Lower leg skin (tissue), 4 donors: ENCODE data around the gene CABLES1. TPM values are rescaled to one million over a fixed set of nuclear protein-coding genes. Genes with fewer than 3 reads are reported as not detected.
A peak's percentile ranks its signal among the peaks of the same experiment; 100 is the strongest.

Experiments
- DNase-seq, 2 donors: peaks; one replicate each; pipeline ENCODE4 v3.0.0-alpha.2; 2019; ENCODE audit warnings: low spot score in 2 of 2
- H3K4me3 ChIP-seq: fragments of 200-600 bp; sonication (generic); 2 replicates; pipeline ENCODE4 v1.5.1; 2017; ENCODE audit warnings: mild to moderate bottlenecking, low read depth; ENCODE audit not compliant: poor library complexity, severe bottlenecking
- CTCF ChIP-seq, 3 donors: fragments of 450-650 bp; IDR thresholded peaks; one replicate each; pipeline ENCODE4 v1.5.1; 2016; ENCODE audit warnings: antibody characterized with exemption in 3 of 3, mild to moderate bottlenecking in 3 of 3, moderate library complexity in 2 of 3
- POLR2A ChIP-seq, 2 donors: fragments of 450-650 bp; IDR thresholded peaks; one replicate each; pipeline ENCODE4 v1.6.1; 2016 to 2017; ENCODE audit warnings: antibody characterized with exemption in 2 of 2, mild to moderate bottlenecking in 1 of 2, moderate library complexity in 1 of 2
- WGBS, 2 donors: methylation state at CpG; one replicate each; pipeline ENCODE4 v1.1.5; 2018; 5-methylcytosine and 5-hydroxymethylcytosine counted together
- intact Hi-C: fragments of 100-400 bp; cut with DNase I; formaldehyde crosslinking; loops from one replicate; pipeline ENCODE4 v1.15.0; 2023; ENCODE audit warnings: low total_unique reads
- total RNA-seq, 4 donors: library from RNA; depleted of rRNA; stranded (reverse); fragments of >200 nt; gene quantifications; one replicate each; pipeline ENCODE4 v1.1.0, GENCODE V29; 2016

The CABLES1 gene
- total RNA-seq, 4 donors from 2014 or later: 15.0 to 52.5 (median 27.5) TPM

DNA sequence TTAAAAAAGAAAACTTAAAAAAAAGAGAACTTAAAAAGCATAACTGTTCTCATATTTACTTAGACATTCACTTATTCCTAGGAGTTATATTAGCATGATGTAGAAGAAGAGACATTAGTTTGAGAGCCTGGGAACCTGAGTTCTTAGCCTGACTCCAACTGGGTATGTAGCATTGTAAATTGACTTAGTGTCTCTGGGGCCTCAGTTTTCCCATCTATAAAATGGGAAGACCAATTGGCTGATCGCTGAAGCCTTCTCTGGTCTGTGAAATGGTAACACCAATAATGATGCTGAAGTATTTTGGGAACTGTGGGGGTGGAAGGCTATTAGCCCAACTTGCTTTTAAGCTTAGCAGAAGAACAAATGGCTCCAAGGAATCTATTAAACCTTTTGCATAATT is 55.9 kb downstream of the CABLES1 start:
- intact Hi-C loops: no loop called here
- no peak for DNase-seq
- WGBS, 2 donors: 93 to 96% methylated on average over 1 of the region's 1 CpG
- no peak overlapping the region for H3K4me3 ChIP-seq
- TF ChIP-seq CTCF (IDR thresholded peaks at IDR 0.05) (no peak), POLR2A (IDR thresholded peaks at IDR 0.05) (no peak)

DNA sequence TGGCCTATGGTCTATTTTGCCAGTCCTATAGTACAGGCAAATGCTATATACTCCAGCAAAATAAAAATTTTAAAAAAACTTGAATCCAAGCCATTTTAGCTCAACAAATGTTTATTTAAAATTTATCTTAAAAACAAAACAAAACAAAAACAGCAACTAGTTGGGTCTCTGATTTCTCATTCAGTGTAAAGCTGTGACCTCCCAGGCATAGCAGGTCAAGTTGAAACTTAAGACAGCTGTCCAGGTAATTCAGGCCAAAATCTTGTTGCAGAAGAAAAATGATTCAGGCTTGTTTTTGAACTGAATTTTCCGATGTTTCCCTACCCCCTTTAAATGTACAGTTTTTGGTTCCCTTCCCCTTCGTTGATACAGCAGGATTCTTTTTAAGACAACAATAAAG is 58.5 kb downstream of the CABLES1 start:
- no peak for DNase-seq
- intact Hi-C loops: no loop called here
- no peak for TF ChIP-seq POLR2A (IDR thresholded peaks at IDR 0.05)
- no peak overlapping the region for H3K4me3 ChIP-seq
- WGBS, 2 donors: 45 to 50% methylated on average over 2 of the region's 2 CpGs

DNA sequence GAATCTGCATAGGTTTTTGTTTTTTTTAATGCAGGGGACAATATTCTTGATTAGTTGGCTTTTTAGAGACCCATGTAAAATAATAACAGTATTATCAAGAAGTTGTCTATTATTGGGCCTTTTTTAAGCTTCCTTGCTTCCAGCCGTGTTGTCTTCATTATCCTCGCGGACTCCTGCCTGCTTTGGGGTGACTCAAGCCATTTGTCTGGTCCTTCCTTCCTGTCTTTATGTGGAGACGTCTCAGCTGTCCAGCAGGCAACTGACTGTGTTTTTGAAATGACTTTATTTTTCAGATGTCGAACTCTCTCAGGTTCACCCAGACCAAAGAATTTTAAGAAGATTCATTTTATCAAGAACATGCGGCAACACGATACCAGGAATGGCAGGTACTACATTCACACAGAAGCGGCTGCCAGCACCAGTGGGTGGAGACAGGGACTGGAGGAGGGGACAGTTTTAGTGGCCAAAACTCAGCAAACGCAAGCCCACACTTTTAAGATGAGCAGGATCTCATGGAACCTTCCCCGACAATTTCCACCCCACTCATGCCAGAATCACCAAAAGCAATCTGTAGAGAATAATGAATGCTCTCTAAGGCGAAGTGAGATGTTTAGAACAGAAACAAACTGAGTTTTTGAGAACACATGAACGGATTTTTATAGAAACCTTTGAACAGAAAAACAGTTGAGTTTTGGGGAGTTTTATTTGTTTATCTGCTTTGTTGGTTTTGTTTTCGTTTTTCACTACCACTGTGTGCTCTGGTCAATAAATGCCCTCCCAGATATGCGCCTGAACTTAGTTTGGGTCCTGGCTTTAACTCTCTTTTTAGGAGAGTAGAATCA is 59.1 kb downstream of the CABLES1 start:
- H3K4me3 ChIP-seq: no peak overlapping the region
- intact Hi-C loops: no loop called here
- 31 to 42% methylated on average over 14 of the region's 14 CpGs for WGBS, 2 donors
- TF ChIP-seq POLR2A (IDR thresholded peaks at IDR 0.05) (no peak), CTCF (IDR thresholded peaks at IDR 0.05) (no peak)
- peak in 1 of 2 donors; percentile 43 for DNase-seq

DNA sequence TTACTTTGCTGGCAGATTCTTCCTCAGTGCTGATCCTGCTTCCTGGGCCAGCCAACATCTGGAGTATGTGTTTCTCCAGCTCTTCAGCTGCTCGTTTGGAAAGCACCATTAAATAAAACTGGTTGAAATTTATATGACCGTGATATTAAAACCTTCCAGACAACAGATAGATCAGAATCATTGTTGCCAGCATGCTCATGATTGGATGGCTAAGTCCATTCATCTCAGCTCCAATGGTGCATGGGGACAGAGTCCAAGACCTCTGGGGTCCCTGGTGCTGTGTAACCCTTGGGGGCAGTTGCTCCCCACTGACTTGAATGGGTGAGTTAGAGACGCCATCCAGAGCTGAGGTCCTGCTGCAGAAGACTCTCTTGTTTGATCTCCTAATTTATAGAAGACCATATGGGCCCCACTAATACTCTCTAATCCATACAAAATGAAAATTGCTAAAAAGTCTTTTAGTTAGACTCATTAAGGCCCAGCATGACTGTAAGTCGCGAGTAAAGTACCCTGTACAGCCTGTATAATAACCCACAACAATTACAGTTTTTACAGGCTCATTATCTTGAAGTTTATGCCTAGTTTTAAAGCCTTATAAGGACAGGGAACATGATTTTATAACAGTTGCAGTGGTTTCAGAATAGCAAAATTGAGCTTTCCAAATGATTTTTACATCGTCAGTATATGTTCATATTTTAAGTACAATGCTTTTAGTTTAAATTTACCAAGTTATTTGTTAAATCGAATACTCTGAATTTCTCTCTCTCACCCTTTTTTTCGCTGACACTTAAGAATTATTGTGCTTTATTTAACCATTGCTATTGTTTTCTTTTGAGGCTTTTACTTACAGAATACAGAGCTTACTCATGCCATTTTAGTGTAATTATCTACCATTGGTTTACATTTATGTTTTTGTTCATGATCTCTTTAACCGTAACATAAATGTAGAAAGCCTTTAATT is 60.0 kb downstream of the CABLES1 start:
- 77 to 78% methylated on average over 9 of the region's 9 CpGs for WGBS, 2 donors
- intact Hi-C loops: no loop called here
- DNase-seq: no peak
- TF ChIP-seq CTCF (IDR thresholded peaks at IDR 0.05): no peak
- no peak for TF ChIP-seq POLR2A (IDR thresholded peaks at IDR 0.05)
- no peak overlapping the region for H3K4me3 ChIP-seq

GRCh38 chr18:23196119-23197007 is 61.1 kb downstream of the CABLES1 start:
- intact Hi-C loops: no loop called here
- WGBS, 2 donors: 65 to 68% methylated on average over 18 to 21 of the region's 22 CpGs
- H3K4me3 ChIP-seq: no peak overlapping the region
- TF ChIP-seq POLR2A (IDR thresholded peaks at IDR 0.05): no peak
- TF ChIP-seq CTCF (IDR thresholded peaks at IDR 0.05): no peak
- DNase-seq: no peak
